NCI-H82 (cell line): ENCODE results near the gene CROCC2.

ENCODE experiments used
- DNase-seq: peaks from one replicate; lab custom pipeline; 2025; lab: John Stamatoyannopoulos, UW

The CROCC2 gene

DNA sequence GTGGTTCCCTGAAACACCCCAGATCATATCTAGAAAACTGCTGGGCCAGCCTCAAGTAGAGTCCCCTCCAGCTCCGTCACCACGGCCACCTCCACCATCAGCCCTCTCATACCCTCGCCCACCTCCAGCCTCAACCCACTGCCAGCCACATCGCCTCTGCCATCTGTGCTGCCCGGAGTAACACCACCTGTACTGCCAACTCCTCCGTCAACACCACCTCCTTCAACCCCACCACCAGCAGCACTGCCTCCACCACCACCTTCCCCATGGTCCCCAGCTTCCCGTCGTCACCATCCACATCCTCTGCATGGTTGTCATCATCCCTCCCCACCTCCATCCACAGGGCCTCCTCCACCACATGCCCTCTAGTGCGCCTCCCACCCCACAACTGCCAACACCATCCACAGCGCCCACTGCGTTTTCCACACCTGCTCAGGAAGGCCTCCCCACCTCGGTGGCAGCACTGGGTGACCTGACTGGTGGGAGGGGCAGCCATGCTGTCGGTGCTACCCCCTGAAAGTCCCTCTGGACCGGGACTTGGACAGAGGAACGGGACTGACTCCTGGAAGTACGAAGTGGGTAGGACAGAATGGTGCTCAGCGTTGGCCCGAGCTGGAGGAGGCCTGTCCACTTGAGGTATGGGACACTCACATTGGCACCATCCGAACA lies 93.9 kb downstream of the CROCC2 start:
- no peak for DNase-seq

DNA sequence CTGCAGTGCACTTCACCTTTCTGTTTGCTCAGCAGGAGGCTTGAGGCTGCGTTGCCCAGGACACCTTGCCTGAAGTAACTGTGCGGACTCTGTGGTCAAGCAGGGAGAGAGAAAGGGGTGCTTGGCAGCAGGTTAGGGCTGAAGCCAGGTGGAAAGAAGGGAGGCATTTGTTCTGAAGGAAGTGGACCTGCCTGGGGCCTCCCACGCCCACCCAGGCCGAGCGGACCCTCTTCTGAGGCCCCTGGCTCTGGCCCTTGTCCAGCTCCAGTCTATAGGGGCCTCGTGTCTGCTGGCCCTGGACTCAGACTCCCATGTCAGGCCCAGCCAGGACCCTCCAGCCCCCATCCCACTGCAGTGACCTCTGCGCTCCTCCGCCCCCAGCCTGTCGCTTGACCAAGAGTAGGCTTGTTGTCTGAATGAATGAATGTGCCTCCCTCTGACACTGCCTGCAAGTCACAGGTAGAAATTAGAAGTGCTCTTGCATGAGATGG lies 94.7 kb downstream of the CROCC2 start:
- no peak for DNase-seq

DNA sequence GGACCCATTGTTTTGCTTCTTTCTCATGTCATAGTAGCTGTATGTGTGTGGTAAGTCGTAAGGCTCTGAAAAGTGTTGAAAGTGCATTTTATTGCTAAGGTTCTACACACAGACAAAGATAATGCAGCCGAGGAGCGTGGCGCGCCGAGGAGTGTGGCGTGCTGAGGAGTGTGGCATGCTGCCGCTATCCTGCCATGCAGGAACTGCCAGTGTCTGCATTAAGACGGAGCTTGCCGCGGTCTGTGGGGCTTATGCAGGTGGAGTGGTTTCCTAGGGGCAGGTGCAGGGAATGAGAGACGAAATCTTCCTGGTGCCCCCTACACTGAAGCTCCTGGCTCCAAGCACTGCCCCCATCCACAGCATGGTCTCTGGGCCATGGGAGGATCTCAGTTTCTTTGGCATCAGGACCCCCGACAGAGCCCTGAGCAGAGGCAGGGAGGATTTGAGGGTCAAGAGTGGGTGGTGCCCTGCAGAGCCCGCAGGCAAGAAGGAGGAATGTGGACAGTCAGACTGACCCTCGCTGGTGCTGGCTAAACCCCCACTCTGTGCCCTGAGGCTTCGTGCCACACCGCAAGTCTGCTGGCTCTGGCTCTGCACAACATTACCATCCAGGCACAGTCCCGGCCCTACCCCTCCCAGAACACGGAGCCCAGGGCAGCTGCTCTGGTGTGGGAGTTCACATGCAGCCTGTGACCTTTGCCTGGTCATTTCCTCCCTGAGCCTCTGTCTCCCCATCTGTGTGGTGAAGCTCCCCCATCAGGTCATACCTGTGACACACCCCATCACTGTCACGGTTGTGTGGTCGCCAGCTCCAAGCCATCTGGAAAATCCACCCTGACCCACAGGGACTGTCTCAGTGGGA lies 95.5 kb downstream of the CROCC2 start:
- DNase-seq = no peak

DNA sequence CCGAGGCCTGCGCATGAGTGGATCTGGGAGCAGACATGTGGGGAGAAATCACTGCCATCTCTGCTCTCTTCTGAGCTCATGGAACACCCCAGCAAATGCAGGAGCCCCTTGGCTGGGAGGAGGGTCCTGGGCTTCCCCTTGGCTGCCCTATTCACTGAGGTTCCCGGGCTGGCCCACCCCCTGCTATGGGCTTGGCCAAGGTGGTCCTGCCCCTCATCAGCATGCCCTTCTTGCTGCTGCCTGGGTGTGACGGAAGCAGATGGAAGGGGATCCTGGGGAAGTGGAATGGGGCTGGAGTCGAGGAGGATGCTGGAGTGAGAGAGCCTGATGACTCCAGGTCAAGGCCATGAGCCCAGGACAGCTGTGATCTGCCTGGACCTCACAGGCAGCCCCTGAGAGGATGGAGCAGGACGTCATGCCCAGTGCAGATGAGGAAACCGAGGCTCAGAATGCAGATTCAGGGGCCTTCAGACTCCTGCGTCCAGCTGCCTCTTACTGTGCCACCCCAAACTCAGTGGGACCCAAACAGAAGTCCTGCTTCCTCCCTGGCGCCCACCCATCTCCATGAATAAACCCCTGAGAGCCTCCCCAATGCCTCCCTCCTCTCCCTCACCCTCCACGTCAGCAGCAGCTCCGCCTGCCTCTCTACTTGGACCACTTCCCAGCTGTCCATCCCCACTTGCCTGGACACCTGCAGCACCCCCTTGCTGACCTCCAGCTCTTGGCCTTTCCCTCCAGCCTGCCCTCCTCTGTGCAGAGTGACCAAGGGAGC lies 96.3 kb downstream of the CROCC2 start:
- DNase-seq = no peak

DNA sequence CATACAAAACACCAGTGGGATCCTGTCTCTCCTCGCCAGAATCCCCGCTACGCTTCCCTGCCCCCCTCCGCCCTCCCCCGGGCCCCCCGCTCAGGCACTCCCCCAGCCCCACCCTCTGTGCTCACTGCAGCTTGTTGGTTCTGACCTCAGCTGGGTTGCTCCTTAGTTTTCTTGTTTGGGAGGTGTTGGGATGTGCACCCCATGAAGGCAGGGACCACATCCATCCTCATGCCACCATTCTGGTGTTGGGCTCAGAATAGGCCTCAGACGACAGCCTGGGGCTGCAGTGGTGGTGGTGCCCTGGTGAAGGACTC lies 96.9 kb downstream of the CROCC2 start:
- no peak for DNase-seq

DNA sequence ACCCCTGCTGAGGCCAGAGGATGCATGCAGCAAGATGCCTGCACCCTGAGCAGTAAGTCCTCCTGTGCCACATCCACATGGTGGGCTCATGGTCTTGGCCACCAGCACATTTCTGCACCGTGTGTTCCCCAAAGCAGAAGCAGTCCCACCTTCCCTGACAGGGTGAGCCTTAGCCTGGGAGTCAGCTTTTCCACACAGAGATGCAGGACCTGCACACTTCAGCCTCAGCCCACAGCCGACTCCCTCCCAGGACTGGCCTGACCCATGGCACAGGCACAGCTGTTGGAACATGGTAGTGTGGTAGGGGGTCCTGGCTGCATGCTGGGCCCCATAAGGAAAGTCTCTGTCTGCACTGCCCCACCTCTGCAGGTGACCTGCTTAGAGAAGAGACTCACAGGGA lies 97.2 kb downstream of the CROCC2 start:
- no peak for DNase-seq

DNA sequence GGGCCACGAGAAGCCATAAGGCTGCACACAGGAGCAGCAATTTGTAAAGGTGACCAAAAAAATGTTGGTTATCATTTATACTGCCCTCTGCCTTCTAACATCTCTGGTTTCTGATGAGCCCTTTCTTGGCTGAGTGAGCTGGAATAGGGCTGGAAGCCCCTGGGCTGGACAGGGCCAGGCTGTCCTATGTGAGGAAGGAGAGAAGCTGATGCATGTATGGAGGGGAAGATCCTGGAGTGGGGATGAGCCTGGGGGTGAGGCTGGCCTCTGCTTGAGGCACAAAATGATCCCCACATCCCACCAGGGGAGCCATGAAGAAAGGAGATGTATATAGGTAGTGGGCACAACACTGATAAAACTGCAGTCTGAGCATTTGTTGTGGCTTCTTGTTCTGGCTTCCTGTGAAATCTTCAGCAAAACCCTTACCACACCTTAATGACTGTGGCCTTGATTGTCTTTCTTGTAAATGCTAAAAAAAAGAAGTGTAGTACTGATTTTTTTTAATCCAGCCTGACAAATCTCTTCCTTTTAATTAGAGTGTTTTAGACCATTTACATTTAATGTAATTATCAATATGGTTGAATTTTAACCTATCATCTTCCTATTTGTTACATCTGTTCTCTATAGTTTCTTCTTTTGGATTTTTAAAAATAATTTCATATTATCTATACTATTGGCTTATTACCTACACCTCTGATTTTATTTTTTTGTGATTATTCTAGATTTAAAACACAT lies 97.9 kb downstream of the CROCC2 start:
- DNase-seq = no peak

DNA sequence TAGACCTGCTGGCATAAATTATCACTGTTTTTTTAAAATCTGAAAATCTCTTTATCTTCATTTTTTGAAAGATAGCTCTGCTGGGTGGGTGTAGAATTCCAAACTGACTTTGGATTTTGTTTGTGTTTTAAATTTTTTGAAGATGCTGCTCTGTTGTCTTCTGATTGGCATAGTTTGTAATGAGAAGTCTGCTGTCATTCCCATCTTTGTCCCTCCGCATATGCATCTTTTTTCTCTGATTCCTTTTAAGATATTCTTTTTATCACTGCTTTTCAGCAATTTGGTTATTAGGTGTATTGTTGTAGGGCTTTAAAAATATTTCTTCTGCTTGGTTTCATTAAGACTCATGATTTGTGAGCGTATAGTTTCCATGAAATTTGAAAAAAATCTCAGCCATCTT lies 99.4 kb downstream of the CROCC2 start:
- DNase-seq = no peak

DNA sequence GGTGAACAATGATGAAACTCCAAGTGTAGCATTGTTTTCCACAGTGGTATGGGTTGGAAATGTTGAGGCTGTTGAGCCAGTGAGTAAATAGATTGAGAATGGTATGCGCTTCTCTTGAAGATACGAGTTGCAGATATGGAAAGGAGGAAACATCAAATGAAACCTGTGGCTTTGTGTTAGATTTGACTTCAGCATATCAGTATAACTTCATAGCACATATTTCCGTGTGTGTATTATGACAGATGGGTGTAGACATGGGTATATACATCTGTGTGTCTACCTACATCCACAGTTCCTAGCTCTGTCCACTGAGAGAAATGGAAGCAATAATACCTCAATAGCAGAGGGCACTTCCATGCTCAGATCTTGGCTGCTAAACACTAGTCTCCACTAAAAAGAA lies 100.3 kb downstream of the CROCC2 start:
- DNase-seq = no peak

DNA sequence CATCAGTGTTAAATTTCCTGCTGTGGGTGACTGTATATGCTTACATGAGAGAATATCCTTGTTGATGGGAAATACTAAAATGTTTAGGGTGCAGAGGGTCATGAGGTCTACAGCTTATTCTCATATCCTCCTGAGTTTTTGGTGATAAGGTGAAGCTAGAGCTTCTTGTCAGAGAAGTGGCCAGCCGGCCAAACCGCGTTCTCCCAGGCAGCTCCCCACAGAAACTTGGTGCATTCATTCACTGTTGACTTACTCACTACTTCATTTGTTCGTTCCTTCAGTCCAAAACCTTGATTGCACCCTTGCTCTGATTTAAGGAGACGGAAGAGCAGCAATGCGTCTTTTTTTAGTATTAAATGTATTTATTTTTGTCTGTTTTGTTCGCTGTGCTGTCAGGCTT lies 101.0 kb downstream of the CROCC2 start:
- DNase-seq = no peak

DNA sequence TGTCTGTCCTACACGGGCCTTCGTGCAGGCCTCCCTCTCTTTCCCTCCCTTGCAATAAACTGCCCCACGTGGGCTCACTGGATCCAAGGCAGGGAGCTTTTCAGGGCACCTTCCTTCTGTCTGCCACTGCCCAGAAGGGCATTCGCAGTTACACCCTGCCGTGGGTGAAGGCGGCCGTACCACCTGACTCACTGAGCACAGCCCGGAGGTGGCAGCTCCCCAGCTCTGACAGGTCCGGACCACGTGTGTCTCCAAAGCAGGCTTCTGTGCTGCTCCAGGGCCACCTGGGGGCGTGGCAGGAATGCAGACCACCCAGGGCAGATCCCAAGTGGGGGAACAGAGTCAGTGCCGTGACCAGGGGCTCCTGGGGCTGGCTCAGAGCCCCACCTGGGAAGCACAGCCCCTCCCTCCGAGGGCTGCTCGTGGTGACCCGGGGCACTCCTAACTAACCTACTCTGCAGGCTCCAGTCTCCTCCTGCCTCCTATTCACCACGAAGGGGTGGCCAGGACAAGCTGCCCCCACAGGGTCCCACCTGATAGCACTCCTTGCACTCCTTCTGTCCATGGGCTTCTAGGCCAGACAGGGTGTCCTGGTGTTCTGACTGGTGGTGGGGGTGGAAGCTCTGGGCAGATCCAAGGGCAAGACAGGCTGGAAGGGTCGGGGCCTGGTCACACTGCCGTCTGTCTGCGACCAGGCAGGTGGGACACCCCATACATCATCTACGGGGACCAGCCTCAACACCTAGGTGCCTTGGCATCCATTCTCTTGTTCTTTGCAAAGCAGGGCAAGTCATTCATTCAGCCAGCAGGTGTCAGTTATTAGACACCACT lies 102.0 kb downstream of the CROCC2 start:
- DNase-seq = no peak

DNA sequence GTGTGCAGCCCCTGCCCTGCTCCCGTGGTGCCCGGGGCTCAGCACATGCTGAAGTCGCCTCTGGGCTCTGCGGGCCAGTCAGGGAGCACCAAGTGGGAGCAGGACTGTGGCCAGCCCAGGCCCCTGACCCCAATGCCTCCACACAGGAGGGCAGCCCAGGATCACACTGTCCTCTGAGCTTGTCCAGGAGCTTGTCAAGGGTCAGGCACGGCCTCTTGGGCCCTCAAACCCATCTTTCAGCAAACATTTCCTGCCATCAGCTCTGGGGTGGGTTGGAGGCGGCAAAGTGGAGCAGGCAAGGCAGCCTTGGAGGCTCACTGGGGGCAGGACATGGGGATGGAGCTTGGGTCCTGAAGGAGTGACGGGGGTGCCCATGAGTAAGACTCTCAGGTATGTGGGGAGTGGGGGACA lies 102.6 kb downstream of the CROCC2 start:
- DNase-seq = no peak

DNA sequence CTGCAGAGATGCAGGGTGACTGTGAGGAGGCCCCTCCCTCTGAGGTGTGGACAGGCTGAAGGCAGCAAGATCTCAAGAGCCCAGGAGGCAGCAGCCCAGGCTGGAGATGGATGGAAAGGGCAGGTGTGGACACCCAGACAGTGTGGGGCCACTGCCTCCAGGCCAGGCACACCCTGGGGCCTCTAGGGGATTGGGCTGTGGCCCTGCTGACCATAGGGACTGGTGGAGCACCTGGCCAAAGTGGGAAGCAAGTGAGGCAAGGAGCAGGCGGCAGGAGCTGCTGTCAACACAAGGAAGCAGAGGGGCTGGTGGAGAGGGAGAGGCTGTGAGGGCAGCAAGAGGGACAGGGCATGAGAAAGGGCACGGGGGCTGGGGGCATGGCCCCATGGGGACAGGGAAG lies 103.1 kb downstream of the CROCC2 start:
- no peak for DNase-seq

DNA sequence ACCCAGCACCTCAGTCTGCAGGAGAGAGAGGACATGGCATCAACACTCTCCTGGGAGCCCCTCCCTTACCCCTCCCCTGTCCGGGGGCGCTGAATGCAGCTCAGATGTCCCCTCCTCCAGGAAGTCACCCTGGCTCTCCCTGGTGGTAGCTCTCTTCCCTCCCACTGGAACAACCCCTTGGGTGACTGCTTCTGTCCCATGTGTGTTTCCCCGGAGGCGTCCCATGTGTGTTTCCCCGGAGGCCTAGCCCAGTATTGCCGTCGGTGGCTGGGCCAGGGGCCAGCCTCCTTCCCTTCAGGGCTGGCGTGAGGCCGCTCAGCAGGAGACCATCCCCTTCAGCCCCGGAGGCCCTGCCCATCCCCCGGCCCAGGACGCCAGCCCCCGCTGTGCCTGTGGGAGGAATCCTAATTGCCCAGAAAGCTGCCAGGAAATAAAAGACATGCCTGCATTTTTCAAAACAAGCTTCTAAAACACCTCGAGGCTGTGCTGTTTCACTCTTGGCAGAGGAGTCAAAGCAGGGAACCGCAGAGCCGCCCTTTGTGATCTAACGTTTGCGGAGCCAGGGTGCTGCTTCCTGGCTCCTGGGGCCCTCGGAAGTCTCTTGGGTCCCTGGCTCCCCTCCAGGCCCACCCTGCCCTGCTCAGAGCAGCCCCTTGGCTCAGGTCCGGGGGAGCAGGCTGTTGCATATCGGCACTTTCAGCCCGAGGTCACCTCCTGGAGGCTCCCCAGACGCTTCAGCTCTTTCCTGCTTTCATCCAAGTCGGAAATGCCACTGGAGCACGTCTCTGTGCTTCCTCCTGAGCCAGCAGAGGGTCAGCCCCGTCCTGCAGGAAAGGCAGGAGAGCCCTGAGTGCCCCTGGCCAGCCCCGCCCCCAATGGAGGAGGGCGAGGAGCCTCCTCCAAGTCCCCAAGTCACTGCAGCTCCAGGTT lies 103.7 kb downstream of the CROCC2 start:
- DNase-seq = no peak

DNA sequence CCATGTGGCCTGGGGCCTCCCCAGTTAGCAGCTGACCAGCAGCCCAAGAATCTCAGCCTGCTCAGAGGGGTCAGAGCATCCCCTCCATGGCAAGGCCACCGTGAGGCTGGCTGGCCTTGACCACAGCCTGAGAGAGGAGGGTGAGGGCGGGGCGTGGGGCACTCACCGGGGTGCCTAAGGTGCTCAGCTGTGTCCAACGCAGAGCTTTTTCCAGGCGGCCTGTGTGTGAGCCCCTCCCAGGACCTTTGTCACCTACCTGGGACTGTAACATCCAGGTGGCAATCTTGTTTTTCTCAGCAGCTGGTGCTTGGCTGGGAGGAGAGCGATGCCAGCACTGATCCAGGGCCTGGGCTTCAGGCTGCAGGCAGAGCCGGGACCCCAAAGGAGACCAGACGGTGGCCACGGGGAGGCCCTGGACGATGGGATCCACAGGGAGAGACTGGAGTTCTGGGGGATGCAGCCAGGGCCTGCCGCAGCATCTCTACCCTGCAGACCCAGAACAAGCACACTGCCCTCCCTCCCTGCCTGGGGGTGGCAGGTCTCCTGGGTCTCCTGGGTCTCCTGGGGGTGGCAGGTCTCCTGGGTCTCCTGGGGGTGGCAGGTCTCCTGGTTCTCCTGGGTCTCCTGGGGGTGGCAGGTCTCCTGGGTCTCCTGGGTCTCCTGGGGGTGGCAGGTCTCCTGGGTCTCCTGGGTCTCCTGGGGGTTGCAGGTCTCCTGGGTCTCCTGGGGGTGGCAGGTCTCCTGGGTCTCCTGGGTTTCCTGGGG lies 104.6 kb downstream of the CROCC2 start:
- DNase-seq = no peak

DNA sequence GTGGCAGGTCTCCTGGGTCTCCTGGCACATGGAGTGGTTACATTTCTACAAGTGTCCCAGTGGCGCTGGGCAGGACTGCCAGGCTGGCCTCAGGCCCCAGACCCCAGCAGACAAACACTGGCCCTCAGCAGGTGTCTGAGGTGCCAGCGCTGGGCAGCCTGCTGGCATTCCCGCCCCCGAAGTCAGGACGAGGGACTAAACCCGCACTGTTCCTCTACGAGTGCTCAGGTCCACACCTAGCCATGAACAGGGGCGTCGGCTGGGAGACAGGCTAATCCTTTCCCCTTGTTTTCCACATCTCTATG lies 105.1 kb downstream of the CROCC2 start:
- DNase-seq = no peak

DNA sequence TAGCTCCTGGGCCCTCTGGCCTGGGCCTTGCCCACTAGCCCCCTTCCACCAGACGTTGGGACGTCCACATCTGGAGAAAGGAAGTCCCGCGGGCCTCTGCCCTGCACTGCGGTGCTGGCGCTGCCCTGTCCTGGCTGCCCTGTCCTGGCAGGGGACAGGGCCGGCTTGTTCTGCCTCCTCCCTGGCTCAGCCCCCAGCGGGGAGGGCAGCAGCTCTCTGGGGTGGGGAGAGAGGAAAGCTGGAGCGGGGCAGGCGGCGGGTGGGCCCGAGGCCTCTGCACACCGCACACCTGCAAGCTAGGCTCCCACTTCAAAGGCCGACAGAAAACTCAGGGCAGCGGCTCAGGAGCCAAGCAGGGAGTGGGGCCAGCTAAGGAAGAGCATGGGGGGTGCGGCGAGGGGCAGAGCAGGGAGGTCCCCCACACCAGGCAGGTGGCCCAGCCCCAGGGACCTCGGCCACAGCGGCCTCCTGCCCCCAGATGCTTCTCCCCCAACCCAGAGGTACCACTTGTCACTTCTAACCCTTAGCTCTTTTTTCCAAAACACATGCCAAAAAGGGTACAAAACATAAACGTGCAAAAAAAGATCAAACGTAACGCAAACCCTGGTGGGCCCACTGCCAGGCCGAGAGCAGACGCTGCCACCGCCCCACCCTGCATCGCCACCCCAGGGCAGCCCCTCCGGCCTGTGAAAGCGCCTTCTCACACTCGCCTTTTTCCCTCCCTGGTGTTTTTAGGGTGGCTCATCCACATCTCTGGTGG lies 105.8 kb downstream of the CROCC2 start:
- DNase-seq = no peak

DNA sequence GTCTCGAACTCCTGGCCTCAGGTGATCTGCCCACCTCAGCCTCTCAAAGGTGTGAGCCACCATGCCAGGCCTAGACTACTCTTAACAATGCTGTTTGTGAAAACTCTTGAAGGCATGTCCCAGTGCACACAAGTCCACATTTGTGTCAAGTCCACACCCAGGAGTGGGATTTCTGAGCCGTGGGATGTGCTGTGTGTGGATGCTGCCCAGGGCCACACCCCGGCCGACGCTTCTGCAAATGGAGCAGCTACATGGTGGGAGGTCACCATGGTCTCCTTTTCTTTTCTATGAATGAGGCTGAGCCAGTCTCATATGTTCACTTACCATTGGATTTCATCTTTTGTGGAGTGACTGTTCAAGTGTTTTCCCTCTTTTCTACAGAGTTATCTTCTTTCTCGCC lies 108.1 kb downstream of the CROCC2 start:
- DNase-seq = no peak

DNA sequence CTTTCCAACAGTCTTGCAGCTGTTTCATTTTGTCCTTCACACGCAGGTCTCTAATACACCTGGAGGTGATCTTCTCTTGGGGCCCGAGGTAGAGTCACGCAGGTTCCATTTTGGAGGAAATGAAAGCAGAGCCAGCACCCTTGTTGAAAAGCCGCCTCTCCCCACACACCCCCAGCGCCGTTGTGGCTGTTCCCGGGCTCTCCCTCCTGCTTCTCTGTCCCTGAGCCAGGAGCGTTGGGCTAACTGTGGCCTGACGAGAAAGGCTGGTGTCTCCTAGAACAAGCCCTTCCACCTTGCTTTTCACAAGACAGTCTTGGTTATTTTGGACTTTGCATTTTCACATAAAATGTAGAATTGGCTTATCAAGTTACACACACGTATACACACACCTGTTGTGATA lies 108.6 kb downstream of the CROCC2 start:
- no peak for DNase-seq
